HepG2 (cell line): Measurements from ENCODE around the gene USP32. TPM values are rescaled to one million over a fixed set of nuclear protein-coding genes. Genes with fewer than 3 reads are reported as not detected.

Experiments
- BORCS8-MEF2B ChIP-seq: sonication (generic); formaldehyde crosslinking; IDR thresholded peaks from 2 replicates; pipeline ENCODE4 v1.8.0; 2022; ENCODE audit warnings: mild to moderate bottlenecking, missing genetic modification reagents
- CAMTA2 ChIP-seq: sonication (generic); formaldehyde crosslinking; IDR thresholded peaks from 2 replicates; pipeline ENCODE4 v1.4.0; 2020; ENCODE audit warnings: mild to moderate bottlenecking, missing genetic modification reagents, borderline replicate concordance
- CBFB ChIP-seq: sonication (generic); formaldehyde crosslinking; IDR thresholded peaks from 2 replicates; pipeline ENCODE4 v1.4.0; 2020; ENCODE audit warnings: missing genetic modification reagents
- CCDC6 ChIP-seq: sonication (generic); formaldehyde crosslinking; IDR thresholded peaks from 2 replicates; pipeline ENCODE4 v1.8.1; 2022; ENCODE audit warnings: mild to moderate bottlenecking, missing genetic modification reagents, moderate library complexity
- EZH2 ChIP-seq: conservative IDR thresholded peaks from 2 replicates; pipeline ENCODE4 v1.6.1; 2012; ENCODE audit warnings: mild to moderate bottlenecking, low read depth, low read length, moderate library complexity
- FOXP1 ChIP-seq, 2 experiments: fragments of 450-650 bp in 1 of 2; IDR thresholded peaks; 2 replicates each; pipeline ENCODE4 v1.6.1; 2017 to 2018; ENCODE audit warnings: antibody characterized with exemption in 1 of 2
- GTF3A ChIP-seq: sonication (generic); formaldehyde crosslinking; conservative IDR thresholded peaks from 2 replicates; pipeline ENCODE4 v1.4.0; 2020; ENCODE audit warnings: mild to moderate bottlenecking, missing genetic modification reagents
- HDAC2 ChIP-seq: sonication (generic); formaldehyde crosslinking; IDR thresholded peaks from 2 replicates; pipeline ENCODE4 v1.4.0; 2020; ENCODE audit warnings: missing genetic modification reagents
- KDM3A ChIP-seq: IDR thresholded peaks from 2 replicates; pipeline ENCODE4 v1.6.1; 2018; ENCODE audit warnings: low read depth, missing compliant biosample characterization
- KMT2B ChIP-seq: IDR thresholded peaks from 2 replicates; pipeline ENCODE4 v1.6.1; 2016; ENCODE audit warnings: missing genetic modification reagents, missing compliant biosample characterization
- POLR2G ChIP-seq: fragments of 200-400 bp; formaldehyde crosslinking; IDR thresholded peaks from 2 replicates; pipeline ENCODE4 v1.6.1; 2018; ENCODE audit warnings: mild to moderate bottlenecking, low read depth, low read length, moderate library complexity
- RXRB ChIP-seq: IDR thresholded peaks from 2 replicates; pipeline ENCODE4 v1.6.1; 2016; ENCODE audit warnings: borderline replicate concordance, missing genetic modification reagents, missing compliant biosample characterization
- ZNF230 ChIP-seq: sonication (generic); formaldehyde crosslinking; IDR thresholded peaks from 2 replicates; pipeline ENCODE4 v1.4.0; 2020; ENCODE audit warnings: mild to moderate bottlenecking, missing genetic modification reagents
- ZNF274 ChIP-seq: sonication (generic); formaldehyde crosslinking; IDR thresholded peaks from 2 replicates; pipeline ENCODE4 v1.5.1; 2020; ENCODE audit warnings: mild to moderate bottlenecking, missing genetic modification reagents
- ZNF510 ChIP-seq: sonication (generic); formaldehyde crosslinking; IDR thresholded peaks from 2 replicates; pipeline ENCODE4 v1.4.0; 2020; ENCODE audit warnings: low read depth, mild to moderate bottlenecking, missing genetic modification reagents
- ZNF768 ChIP-seq: sonication (generic); formaldehyde crosslinking; IDR thresholded peaks from 2 replicates; pipeline ENCODE4 v1.4.0; 2020; ENCODE audit warnings: missing genetic modification reagents
- polyA plus RNA-seq, 8 experiments: library from polyadenylated mRNA; depleted of rRNA in 3 of 8; stranded (reverse) in 7 of 8; unstranded in 1 of 8; fragments of >200 nt; fragmentation: Illumina TruSeq in 4 of 8; extraction: Trizol in 4 of 8; gene quantifications; 2 replicates each; pipeline versions ENCODE4 v1.2.1 to v1.2.3, GENCODE V29; 2011 to 2016; ENCODE audit warnings: low read depth in 4 of 8, missing spikeins in 1 of 8, mixed read lengths in 1 of 8; ENCODE audit not compliant: insufficient read depth in 1 of 8
- total RNA-seq, 5 experiments: library from RNA; depleted of rRNA; stranded (reverse); fragments of >200 nt; fragmentation: Illumina TruSeq; extraction: Trizol; gene quantifications; 2 replicates each; pipeline ENCODE4 v1.2.3, GENCODE V29; 2016; ENCODE audit warnings: low read depth in 1 of 5
- TF ChIP-seq, protein P1 (sequence below): sonication (generic); formaldehyde crosslinking; IDR thresholded peaks from 2 replicates; pipeline ENCODE4 v1.4.0; 2020; ENCODE audit warnings: missing genetic modification reagents
- TF ChIP-seq, protein P2 (sequence below): sonication (generic); formaldehyde crosslinking; IDR thresholded peaks from 2 replicates; pipeline ENCODE4 v1.4.0; 2020; ENCODE audit warnings: missing genetic modification reagents
- TF ChIP-seq, protein P3 (sequence below): sonication (generic); formaldehyde crosslinking; IDR thresholded peaks from 2 replicates; pipeline ENCODE4 v1.5.1; 2020; ENCODE audit warnings: missing genetic modification reagents, mild to moderate bottlenecking, borderline replicate concordance
- TF ChIP-seq, protein P4 (sequence below): sonication (generic); formaldehyde crosslinking; conservative IDR thresholded peaks from 2 replicates; pipeline ENCODE4 v1.4.0; 2020; ENCODE audit warnings: missing genetic modification reagents

The USP32 gene
- total and polyA plus RNA-seq, 2 of the 13 experiments (the other 11 are each of a cell fraction or from before 2014, with no cell fraction given): 24.9 to 39.9 TPM

DNA sequence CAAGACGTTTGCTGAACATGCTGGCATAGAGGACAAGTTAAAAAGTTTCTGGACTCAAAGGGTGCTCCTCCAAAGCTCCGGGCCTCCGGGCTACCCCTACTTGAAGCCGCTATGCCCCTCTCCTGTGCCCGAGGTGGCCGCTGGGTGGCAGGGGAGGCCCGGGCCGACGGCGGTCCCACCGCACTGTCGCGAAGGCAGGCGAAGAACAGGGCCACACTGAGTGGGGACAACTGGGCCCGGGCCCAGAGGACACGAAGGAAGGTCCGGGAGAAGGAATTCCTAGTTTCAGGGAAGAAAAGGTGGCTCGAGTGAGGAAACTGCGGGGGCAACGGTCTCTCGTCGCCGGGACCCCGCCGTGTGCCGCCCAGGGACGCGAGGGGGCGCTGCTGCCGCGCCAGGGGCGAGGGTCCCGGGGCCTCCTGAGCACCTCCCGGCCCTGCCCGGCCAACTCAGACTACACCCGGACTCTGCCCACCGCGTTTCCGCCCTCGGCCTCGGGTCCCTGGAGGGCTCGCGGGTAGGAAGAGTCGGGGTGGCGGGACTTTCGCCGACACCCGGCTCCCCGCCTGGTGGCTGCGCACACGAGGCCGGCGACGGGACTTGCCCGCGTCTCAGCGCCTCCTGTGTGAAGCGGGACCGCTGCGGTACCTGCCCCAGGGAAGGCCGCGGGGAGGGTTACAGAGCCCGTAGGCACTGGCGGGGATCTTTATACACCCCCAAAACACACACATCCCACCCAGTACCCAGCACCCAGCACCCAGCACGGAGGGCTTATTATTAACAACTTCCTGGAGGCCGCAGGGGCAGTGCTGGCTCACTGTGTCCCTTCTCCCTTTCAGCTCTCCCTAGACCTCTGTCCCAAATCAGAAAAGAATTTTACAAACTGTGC lies 29.6 kb upstream of the USP32 start (continued):
- 0 out of 2 replicates have a peak, but pooled peaks have one; percentile 29 for TF ChIP-seq EZH2
- TF ChIP-seq KMT2B: no peak
- TF ChIP-seq POLR2G: no peak
- peak; percentile 33; the same call in 1 of the 2 replicates for TF ChIP-seq ZNF230 (CRISPR knock-in tag)
- TF ChIP-seq, protein P1, sequence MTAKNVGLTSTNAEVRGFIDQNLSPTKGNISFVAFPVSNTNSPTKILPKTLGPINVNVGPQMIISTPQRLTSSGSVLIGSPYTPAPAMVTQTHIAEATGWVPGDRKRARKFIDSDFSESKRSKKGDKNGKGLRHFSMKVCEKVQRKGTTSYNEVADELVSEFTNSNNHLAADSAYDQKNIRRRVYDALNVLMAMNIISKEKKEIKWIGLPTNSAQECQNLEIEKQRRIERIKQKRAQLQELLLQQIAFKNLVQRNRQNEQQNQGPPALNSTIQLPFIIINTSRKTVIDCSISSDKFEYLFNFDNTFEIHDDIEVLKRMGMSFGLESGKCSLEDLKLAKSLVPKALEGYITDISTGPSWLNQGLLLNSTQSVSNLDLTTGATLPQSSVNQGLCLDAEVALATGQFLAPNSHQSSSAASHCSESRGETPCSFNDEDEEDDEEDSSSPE (CRISPR knock-in tag): no peak
- TF ChIP-seq HDAC2: peak; percentile 31; the same call in 1 of the 2 replicates
- TF ChIP-seq, protein P2, sequence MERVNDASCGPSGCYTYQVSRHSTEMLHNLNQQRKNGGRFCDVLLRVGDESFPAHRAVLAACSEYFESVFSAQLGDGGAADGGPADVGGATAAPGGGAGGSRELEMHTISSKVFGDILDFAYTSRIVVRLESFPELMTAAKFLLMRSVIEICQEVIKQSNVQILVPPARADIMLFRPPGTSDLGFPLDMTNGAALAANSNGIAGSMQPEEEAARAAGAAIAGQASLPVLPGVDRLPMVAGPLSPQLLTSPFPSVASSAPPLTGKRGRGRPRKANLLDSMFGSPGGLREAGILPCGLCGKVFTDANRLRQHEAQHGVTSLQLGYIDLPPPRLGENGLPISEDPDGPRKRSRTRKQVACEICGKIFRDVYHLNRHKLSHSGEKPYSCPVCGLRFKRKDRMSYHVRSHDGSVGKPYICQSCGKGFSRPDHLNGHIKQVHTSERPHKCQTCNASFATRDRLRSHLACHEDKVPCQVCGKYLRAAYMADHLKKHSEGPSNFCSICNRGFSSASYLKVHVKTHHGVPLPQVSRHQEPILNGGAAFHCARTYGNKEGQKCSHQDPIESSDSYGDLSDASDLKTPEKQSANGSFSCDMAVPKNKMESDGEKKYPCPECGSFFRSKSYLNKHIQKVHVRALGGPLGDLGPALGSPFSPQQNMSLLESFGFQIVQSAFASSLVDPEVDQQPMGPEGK (CRISPR knock-in tag): peak; percentile 47; the same call in 1 of the 2 replicates
- TF ChIP-seq, protein P3, sequence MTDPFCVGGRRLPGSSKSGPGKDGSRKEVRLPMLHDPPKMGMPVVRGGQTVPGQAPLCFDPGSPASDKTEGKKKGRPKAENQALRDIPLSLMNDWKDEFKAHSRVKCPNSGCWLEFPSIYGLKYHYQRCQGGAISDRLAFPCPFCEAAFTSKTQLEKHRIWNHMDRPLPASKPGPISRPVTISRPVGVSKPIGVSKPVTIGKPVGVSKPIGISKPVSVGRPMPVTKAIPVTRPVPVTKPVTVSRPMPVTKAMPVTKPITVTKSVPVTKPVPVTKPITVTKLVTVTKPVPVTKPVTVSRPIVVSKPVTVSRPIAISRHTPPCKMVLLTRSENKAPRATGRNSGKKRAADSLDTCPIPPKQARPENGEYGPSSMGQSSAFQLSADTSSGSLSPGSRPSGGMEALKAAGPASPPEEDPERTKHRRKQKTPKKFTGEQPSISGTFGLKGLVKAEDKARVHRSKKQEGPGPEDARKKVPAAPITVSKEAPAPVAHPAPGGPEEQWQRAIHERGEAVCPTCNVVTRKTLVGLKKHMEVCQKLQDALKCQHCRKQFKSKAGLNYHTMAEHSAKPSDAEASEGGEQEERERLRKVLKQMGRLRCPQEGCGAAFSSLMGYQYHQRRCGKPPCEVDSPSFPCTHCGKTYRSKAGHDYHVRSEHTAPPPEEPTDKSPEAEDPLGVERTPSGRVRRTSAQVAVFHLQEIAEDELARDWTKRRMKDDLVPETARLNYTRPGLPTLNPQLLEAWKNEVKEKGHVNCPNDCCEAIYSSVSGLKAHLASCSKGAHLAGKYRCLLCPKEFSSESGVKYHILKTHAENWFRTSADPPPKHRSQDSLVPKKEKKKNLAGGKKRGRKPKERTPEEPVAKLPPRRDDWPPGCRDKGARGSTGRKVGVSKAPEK (CRISPR knock-in tag): peak; percentile 59; the same call in 1 of the 2 replicates
- TF ChIP-seq, protein P4, sequence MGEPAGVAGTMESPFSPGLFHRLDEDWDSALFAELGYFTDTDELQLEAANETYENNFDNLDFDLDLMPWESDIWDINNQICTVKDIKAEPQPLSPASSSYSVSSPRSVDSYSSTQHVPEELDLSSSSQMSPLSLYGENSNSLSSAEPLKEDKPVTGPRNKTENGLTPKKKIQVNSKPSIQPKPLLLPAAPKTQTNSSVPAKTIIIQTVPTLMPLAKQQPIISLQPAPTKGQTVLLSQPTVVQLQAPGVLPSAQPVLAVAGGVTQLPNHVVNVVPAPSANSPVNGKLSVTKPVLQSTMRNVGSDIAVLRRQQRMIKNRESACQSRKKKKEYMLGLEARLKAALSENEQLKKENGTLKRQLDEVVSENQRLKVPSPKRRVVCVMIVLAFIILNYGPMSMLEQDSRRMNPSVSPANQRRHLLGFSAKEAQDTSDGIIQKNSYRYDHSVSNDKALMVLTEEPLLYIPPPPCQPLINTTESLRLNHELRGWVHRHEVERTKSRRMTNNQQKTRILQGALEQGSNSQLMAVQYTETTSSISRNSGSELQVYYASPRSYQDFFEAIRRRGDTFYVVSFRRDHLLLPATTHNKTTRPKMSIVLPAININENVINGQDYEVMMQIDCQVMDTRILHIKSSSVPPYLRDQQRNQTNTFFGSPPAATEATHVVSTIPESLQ: no peak
- TF ChIP-seq BORCS8-MEF2B: 0 out of 2 replicates have a peak, but pooled peaks have one; percentile 25
- no peak for TF ChIP-seq FOXP1 (IDR thresholded peaks at IDR 0.05)
- TF ChIP-seq FOXP1 (CRISPR knock-in tag; IDR thresholded peaks at IDR 0.05): no peak
- TF ChIP-seq RXRB (CRISPR knock-in tag): no peak
- TF ChIP-seq CAMTA2 (CRISPR knock-in tag): peak; percentile 37; the same call in 1 of the 2 replicates
- TF ChIP-seq ZNF768: peak; percentile 60
- TF ChIP-seq CBFB (CRISPR knock-in tag): 0 out of 2 replicates have a peak, but pooled peaks have one; percentile 18
- TF ChIP-seq CCDC6 (CRISPR knock-in tag): peak; percentile 15; the same call in 1 of the 2 replicates
- peak; percentile 42; the same call in 1 of the 2 replicates for TF ChIP-seq KDM3A
- TF ChIP-seq GTF3A (CRISPR knock-in tag): 0 out of 2 replicates have a peak, but pooled peaks have one; percentile 54
- TF ChIP-seq ZNF274 (CRISPR knock-in tag): peak; percentile 48; the same call in 1 of the 2 replicates
- 0 out of 2 replicates have a peak, but pooled peaks have one; percentile 52 for TF ChIP-seq ZNF510 (CRISPR knock-in tag)
